Left lung (tissue), 10 donors: ENCODE data around the gene IL26. TPM values are rescaled to one million over a fixed set of nuclear protein-coding genes. Genes with fewer than 3 reads are reported as not detected.

ENCODE experiments used
- ATAC-seq: fragments of 200-7000 bp; cut with Tn5 transposase; one replicate; pipeline ENCODE4 v1.9.1; 2020; ENCODE audit warnings: moderate library complexity
- DNase-seq, 4 donors: peaks; one replicate each; pipeline ENCODE4 v3.0.0-alpha.2; 2013 to 2020
- H3K27ac ChIP-seq, 2 donors: fragments of 200-600 bp; sonication (generic) in 1 of 2; one replicate each; pipeline versions ENCODE4 v1.5.0 to v1.8.0; 2020 to 2021
- H3K27me3 ChIP-seq, 2 donors: fragments of 200-600 bp; sonication (generic) in 1 of 2; one replicate each; pipeline versions ENCODE4 v1.5.0 to v1.8.0; 2020 to 2021
- H3K36me3 ChIP-seq, 2 donors: fragments of 200-600 bp; sonication (generic) in 1 of 2; one replicate each; pipeline versions ENCODE4 v1.5.0 to v1.8.0; 2020 to 2021
- H3K4me1 ChIP-seq, 2 donors: fragments of 200-600 bp; one replicate each; pipeline ENCODE4 v1.8.0; 2021
- H3K4me3 ChIP-seq, 2 donors: fragments of 200-600 bp; sonication (generic) in 1 of 2; one replicate each; pipeline versions ENCODE4 v1.5.0 to v1.8.0; 2020 to 2021; ENCODE audit warnings: mild to moderate bottlenecking in 1 of 2
- H3K9me3 ChIP-seq, 2 donors: fragments of 200-600 bp; sonication (generic) in 1 of 2; one replicate each; pipeline versions ENCODE4 v1.5.0 to v1.8.0; 2020 to 2021
- CTCF ChIP-seq, 2 donors: fragments of 200-600 bp; sonication (generic) in 1 of 2; IDR thresholded peaks; one replicate each; pipeline versions ENCODE4 v1.5.0 to v1.8.0; 2021; ENCODE audit warnings: antibody characterized with exemption in 2 of 2
- intact Hi-C, 2 donors: fragments of 100-400 bp; cut with DNase I; formaldehyde crosslinking; loops; one replicate each; pipeline versions ENCODE4 v1.11.2 to v1.14.2; 2022
- polyA plus RNA-seq, 6 donors: library from polyadenylated mRNA; unstranded; fragments of 120-200 nt; gene quantifications; one replicate each; pipeline ENCODE4 v1.2.1, GENCODE V29; 2013; ENCODE audit not compliant: insufficient read length in 6 of 6
- total RNA-seq, 2 donors: library from RNA; stranded (reverse); fragmentation: NEBNext Ultra II Directional; extraction: Animal tissue kit (Norgen Biotek cat#: 25700); gene quantifications; one replicate each; pipeline ENCODE4 v1.2.1, GENCODE V29; 2021
- donor health status: DM: no; HTN: yes; CAD: no.
- donor health status: DM: no; HTN: no; CAD: no.

Gene IL26
- total and polyA plus RNA-seq, 8 donors, result not detected

- no peaks in the 10 kb centered on the region for H3K36me3 ChIP-seq
- no peak overlapping the region for H3K4me3 ChIP-seq
- no peaks in the 10 kb centered on the region for H3K9me3 ChIP-seq
- ATAC-seq (no peak), DNase-seq (no peak)
- intact Hi-C loops, result no loop called here
- H3K27me3 ChIP-seq, result no peaks in the 10 kb centered on the region
- peaks cover 0 to 1% of the 10 kb centered on the region in 2 donors for H3K4me1 ChIP-seq
- H3K27ac ChIP-seq, result no peak overlapping the region
- TF ChIP-seq CTCF (IDR thresholded peaks at IDR 0.05), result no peak
These were observed 5.6 kb upstream of the IL26 start for GRCh38 chr12:68231229-68231628.

- no peak for ATAC-seq
- DNase-seq, result no peak
- intact Hi-C loops, result no loop called here
- no peak for TF ChIP-seq CTCF (IDR thresholded peaks at IDR 0.05)
- Histone ChIP-seq H3K27ac (no peak overlapping the region), H3K4me3 (no peak overlapping the region), H3K4me1 (no peaks in the 10 kb centered on the region), H3K36me3 (no peaks in the 10 kb centered on the region), H3K9me3 (no peaks in the 10 kb centered on the region), H3K27me3 (no peaks in the 10 kb centered on the region)
These were observed 4.3 kb upstream of the IL26 start for GRCh38 chr12:68229956-68230355.

- H3K27me3 ChIP-seq, result no peaks in the 10 kb centered on the region
- no peaks in the 10 kb centered on the region for H3K36me3 ChIP-seq
- no peak overlapping the region for H3K4me3 ChIP-seq
- intact Hi-C loops, result no loop called here
- H3K4me1 ChIP-seq, result peaks cover 0 to 10% of the 10 kb centered on the region in 2 donors
- no peak for TF ChIP-seq CTCF (IDR thresholded peaks at IDR 0.05)
- H3K27ac ChIP-seq, result no peak overlapping the region
- DNase-seq (no peak), ATAC-seq (no peak)
- H3K9me3 ChIP-seq, result no peaks in the 10 kb centered on the region
These were observed 1.7 kb upstream of the IL26 start for GRCh38 chr12:68227356-68227755.

- intact Hi-C loops, result loop anchor here in 1 of 2 donors (5.0 kb wide), 1 partner anchor 93 kb away; no protein-coding TSS in a partner anchor
- peaks cover 0 to 10% of the 10 kb centered on the region in 2 donors for H3K4me1 ChIP-seq
- H3K36me3 ChIP-seq, result no peaks in the 10 kb centered on the region
- no peak overlapping the region for H3K27ac ChIP-seq
- no peak for ATAC-seq
- TF ChIP-seq CTCF (IDR thresholded peaks at IDR 0.05), result no peak
- no peaks in the 10 kb centered on the region for H3K27me3 ChIP-seq
- no peak for DNase-seq
- H3K4me3 ChIP-seq, result no peak overlapping the region
- no peaks in the 10 kb centered on the region for H3K9me3 ChIP-seq
These were observed 861 bp downstream of the IL26 start for GRCh38 chr12:68224613-68225285.

- intact Hi-C loops, result loop anchor here in 1 of 2 donors (5.0 kb wide), 1 partner anchor 94 kb away; no protein-coding TSS in a partner anchor
- TF ChIP-seq CTCF (IDR thresholded peaks at IDR 0.05), result peak; percentile 74 to 77
- Histone ChIP-seq H3K4me1 (peaks cover 0 to 10% of the 10 kb centered on the region in 2 donors), H3K27ac (no peak overlapping the region), H3K36me3 (no peaks in the 10 kb centered on the region), H3K9me3 (no peaks in the 10 kb centered on the region), H3K4me3 (no peak overlapping the region), H3K27me3 (peaks cover 6 to 11% of the 10 kb centered on the region in 2 donors)
- ATAC-seq (peak; percentile 100), DNase-seq (peak; percentile 70 to 90 (median 79))
These were observed 2.4 kb downstream of the IL26 start for GRCh38 chr12:68223067-68223747.
